Measurements from ENCODE around the gene TRIP13.
"Not testable (repeated sequence)": the region's sequence is repeated elsewhere in the genome, so short reads cannot be mapped to it uniquely, and the experiment has no call there.

Gene TRIP13

DNA sequence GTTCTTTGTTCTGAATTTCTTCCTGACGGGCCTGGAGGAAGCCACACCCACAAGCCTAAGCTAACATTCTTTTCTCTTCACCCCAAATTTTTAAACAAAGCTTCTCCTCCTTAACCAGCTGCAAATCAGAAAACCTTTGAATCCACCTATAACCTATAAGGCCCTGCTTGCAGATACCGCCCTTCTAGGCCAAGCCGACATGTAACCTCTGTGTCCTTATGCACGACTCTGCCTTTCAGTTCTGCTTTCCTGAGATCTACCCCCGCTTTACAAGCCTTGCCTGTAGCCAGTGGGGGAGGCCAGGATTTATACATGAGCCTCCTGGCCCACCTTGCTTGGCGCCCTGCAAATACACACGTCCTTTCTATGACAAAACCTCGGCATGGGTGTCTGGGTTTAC is 19.4 kb upstream of the TRIP13 start:
- DNase-seq: no peak

DNA sequence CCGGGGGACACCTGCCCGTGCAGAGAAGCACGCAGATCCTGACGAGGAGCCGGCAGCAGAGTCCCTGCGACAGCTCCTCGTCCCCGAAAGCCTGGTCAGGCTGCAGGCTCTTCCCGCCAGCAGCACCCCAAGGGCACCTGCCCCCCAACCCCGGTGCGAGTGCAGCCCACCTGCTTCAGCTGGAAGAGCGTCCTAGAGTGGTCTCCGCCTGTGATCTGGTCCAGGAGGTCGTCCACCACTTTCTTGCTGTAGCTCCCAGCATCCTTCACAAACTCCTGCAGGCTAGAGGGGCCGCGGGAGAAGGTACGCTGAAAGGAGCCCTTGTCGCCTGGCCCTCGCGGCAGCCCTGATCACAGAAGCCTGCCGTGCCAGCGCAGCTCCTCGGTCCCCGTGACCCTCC is 16.8 kb upstream of the TRIP13 start:
- DNase-seq: no peak

- no peak for DNase-seq
Observed at GRCh38 chr5:876398-877365, 16.0 kb upstream of the TRIP13 start.

GRCh38 chr5:878125-878524 is 14.6 kb upstream of the TRIP13 start:
- no peak for DNase-seq

- not testable (repeated sequence) for DNase-seq
Observed at GRCh38 chr5:878677-879076, 14.0 kb upstream of the TRIP13 start.

GRCh38 chr5:880816-881550 is 11.7 kb upstream of the TRIP13 start:
- DNase-seq: no peak

- no peak for DNase-seq
Observed at GRCh38 chr5:881551-881935, 11.1 kb upstream of the TRIP13 start.

- no peak for DNase-seq
Observed at GRCh38 chr5:882253-883183, 10.2 kb upstream of the TRIP13 start.

GRCh38 chr5:883475-884181 is 9.1 kb upstream of the TRIP13 start:
- DNase-seq: no peak

DNA sequence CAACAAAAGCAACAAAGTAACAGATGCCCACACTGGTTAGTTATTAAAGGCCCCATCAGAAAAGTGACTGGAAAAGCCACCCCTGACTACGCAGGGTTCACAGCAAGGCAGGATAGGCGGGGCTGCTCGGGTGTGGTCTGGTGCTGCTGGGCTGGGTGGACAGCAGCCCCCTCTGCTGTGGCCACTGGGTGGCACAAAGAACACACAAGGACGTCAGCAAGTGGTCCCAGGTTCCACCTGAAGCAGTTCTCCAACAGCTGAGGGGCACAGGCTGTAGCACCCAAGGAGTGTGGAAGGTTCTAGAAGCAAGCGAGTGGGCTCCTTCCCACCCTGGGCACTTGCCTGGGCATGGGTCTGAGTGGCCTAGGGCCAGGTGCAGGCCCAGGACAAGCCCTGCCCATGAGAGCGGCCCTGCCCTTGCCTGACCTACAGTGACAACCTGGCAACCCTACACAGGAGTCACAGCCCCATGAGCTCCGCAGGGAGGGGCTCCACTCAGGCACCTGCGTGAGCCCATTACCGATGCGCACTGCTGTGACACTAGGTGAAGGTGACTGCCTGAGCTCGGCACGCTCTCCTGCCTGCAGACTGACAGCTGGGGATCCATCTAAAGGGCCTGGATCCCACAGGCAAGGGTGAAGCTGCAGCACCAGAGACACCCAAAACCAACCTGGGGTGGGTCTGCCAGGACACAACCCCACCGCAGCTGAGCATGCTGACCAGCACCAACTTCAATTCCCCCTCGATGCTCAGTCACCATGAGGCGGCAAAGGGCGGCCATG is 8.1 kb upstream of the TRIP13 start:
- no peak for DNase-seq

DNA sequence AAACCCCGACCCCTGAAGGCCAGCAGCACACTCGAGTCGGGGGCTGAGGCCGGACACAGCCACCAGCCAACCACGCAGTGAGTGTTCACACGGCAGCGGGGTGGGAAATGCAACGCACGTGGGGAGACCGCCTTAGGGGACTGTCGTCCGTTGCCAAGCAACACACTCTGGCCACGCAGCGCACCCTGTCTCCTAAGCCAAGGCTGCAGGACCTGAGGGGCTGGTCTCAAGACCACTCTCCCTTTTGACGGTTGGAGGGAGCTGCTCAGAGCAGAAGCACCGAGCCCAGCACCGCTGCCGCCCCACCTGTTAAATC is 7.6 kb upstream of the TRIP13 start:
- DNase-seq: no peak

GRCh38 chr5:885529-885928 is 7.2 kb upstream of the TRIP13 start:
- no peak for DNase-seq

DNA sequence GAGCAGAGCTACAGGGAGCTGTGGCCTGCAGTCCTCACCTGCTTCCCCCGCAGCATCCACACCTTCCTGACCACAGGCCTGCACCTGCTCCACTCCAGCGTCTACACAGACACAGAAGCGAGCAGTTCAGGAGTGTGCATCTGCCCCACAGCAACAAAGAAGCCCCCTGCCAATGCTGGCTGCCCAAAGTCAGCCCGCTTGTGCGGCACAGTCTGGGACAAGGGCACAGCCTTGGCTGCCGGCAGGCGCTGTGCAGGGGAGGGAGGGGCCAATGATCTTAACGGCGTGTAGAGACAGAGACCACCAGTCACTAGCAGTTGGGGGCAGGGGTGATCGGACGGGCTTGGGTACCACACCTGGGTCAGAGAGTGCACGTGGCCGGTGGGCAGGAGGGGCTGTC is 6.6 kb upstream of the TRIP13 start:
- no peak for DNase-seq

DNA sequence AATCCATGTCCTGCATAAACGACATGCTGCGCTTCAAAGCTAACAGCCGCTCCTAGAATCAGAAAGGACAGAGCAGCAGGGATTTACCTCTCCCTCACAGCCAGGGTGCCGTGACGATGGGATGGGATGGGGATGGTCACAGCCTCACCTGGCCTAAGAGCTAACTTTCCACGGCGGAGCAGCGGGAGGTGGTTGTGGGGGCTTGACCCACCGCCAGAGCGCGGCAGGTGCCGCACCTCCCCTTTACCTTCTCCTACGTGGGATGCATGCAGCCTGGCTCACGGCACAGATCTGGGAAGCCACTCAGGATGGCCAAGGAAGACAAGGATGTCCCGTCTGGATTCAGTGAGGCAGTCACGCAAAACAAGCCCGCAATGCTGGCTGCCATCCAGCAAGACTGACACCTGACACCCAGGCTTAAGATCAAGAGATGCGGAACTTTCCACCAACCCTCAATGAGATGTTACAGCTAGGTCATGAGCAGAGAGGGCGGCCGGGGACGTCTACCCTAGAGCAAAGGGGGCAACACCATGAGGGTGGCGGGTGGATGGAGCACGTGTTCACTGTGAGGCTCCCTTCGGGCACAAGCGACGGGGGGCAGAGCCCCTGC is 5.9 kb upstream of the TRIP13 start:
- DNase-seq: no peak

GRCh38 chr5:887947-888637 is 4.6 kb upstream of the TRIP13 start:
- DNase-seq: no peak

- DNase-seq: no peak
Observed at GRCh38 chr5:888638-889035, 4.0 kb upstream of the TRIP13 start.

DNA sequence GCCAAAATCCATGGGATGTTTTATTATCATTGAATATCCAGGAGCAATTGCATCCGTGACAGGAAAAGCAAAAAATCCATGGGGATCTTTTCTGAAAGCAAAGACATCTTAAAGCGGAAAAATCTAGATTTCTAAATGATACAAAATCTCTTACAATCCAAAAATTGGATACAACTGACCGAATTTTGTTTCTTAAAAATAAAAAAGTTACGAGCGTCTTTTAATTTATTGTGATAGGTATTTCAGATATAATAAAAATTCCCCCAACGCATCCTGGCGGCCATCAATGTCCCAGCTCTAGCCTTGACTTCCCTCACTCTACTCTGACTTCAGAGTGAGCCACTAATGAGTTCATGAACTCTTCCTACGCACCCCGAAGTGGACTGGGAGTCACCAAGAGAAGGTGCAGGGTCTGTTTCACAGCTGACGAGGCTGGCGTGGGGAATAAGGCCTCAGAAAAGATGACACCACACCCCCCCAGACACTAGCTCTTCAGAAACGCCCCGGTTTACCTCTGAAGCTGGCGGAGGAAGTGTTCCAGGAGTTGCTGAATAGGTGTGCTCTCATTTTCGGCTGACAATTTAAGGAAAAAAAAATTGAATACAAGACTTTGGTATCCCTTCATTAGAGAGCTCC is 3.5 kb upstream of the TRIP13 start:
- DNase-seq: no peak

DNA sequence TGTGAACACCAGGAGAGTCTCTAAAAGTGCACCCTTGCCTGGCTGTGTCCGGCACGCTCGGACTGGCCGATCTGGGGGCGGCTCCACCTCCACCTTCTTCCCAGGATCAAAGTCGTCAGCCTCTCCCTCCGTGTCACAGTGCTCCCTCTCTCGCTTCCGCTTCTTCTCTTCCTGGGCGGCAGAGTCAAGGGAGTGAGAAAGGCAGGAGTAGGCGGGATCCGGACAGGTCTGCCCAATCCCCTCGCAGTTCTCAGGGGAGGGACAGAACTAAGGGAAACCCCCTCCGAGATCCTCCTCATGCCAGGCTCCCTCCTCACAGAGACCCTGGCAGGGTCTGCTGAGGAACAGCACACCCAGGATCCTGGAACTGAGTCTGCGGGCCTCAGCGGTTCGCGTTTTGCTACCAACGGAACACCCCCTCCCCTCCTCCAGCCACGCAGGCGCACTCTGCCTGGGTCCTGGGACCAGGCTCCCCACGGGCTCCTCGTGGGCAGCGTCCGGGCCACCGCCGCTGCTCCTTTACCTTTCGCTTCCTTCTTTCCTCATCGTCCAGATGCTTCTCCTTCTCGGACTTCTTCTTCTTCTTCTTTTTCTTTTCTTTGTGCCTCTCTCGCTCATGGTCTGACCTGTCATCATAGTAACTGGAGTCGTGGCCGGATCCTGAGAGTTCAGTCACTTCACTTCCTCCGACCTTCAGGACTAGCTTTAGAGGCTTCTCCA is 1.4 kb upstream of the TRIP13 start:
- no peak for DNase-seq

DNA sequence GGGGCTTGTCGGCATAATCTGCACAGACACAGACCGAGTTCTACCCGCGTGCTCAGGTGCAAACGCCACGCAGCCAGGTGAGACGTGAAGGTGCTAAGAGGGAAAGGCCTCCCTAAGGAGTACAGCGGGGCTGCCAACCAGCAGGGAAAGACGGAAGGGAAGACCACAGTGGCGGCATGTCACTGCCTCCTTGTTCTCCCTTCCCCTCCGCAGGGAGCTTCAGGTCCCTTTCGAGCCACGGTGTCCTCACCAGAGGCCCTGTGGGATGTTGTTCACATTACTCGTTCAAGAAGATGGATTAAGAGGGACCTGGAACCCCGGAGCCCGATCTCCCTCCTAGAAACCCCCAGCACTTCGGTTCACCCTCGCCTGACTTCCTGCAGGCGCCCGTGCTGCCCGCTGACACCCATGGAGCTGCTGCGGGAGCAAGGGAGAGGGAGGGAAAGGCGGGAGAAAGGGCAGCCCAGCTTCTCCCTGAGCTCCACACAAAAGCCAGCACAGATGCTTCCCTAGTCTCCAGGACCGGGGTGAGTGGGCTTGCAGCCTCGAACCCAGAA is 769 bp upstream of the TRIP13 start:
- no peak for DNase-seq

Measured in KG1 (cell line).